H1 (cell line): ENCODE data around the gene MAPRE2. TPM values are rescaled to one million over a fixed set of nuclear protein-coding genes. Genes with fewer than 3 reads are reported as not detected.

Experiments used
- CTCF ChIA-PET: fragments of 300-600 bp; sonication (Branson Sonifier 250); formaldehyde crosslinking; loops from one replicate; lab custom pipeline; 2021; ENCODE audit not compliant: partially characterized antibody; lab: Charles Lee
- POLR2A ChIA-PET: fragments of 300-600 bp; sonication (Branson Sonifier 250); formaldehyde crosslinking; loops from one replicate; lab custom pipeline; 2021; ENCODE audit warnings: inconsistent platforms; ENCODE audit not compliant: partially characterized antibody; lab: Charles Lee
- DNase-seq, 2 experiments: peaks; one replicate each; pipeline versions ENCODE4 v3.0.0 to v3.0.0-alpha.2; 2010 to 2022; ENCODE audit warnings: low spot score in 2 of 2, low read depth in 1 of 2, mixed read lengths in 1 of 2
- FAIRE-seq: peaks from 2 replicates; lab custom pipeline; 2011; peaks lifted over from hg19 to GRCh38; lab: Jason Lieb, UNC
- H2AFZ ChIP-seq: 2 replicates; pipeline ENCODE4 v1.8.1; 2012; ENCODE audit warnings: low read length, inconsistent platforms
- H2AK5ac ChIP-seq: 2 replicates; pipeline ENCODE4 v1.6.1; 2013; ENCODE audit warnings: low read depth, low read length
- H2BK120ac ChIP-seq: replicated peaks from 2 replicates; pipeline ENCODE3; 2013; ENCODE audit warnings: low read depth, low read length, inconsistent platforms
- H2BK12ac ChIP-seq: 2 replicates; pipeline ENCODE4 v1.6.1; 2013; ENCODE audit warnings: low read depth, low read length
- H2BK15ac ChIP-seq: 2 replicates; pipeline ENCODE4 v1.6.1; 2013; ENCODE audit warnings: low read length
- H2BK20ac ChIP-seq: 2 replicates; pipeline ENCODE4 v1.6.1; 2013; ENCODE audit warnings: low read length
- H2BK5ac ChIP-seq: 2 replicates; pipeline ENCODE4 v1.6.1; 2013; ENCODE audit warnings: low read depth, low read length
- H3K14ac ChIP-seq: 2 replicates; pipeline ENCODE4 v1.6.1; 2013; ENCODE audit warnings: inconsistent platforms; ENCODE audit not compliant: insufficient read length
- H3K18ac ChIP-seq: 2 replicates; pipeline ENCODE4 v1.6.1; 2013; ENCODE audit warnings: low read length; ENCODE audit errors: extremely low read depth
- H3K23ac ChIP-seq: 2 replicates; pipeline ENCODE4 v1.6.1; 2013; ENCODE audit warnings: inconsistent platforms; ENCODE audit not compliant: insufficient read length
- H3K23me2 ChIP-seq: 2 replicates; pipeline ENCODE4 v1.6.1; 2013; ENCODE audit warnings: low read depth, low read length
- H3K27ac ChIP-seq: 2 replicates; pipeline ENCODE4 v1.6.1; 2011; ENCODE audit warnings: low read depth, low read length, inconsistent platforms
- H3K27me3 ChIP-seq, 4 experiments: replicated peaks in 1 of 4; 1 replicate in 1 of 4; 2 replicates in 3 of 4; pipeline versions ENCODE4 v1.6.1 to v1.8.1; 2011 to 2013; ENCODE audit warnings: low read length in 3 of 4, mild to moderate bottlenecking in 3 of 4, inconsistent platforms in 2 of 4, mixed read lengths in 2 of 4, moderate library complexity in 1 of 4; ENCODE audit not compliant: control insufficient read depth in 3 of 4, insufficient read depth in 3 of 4; ENCODE audit errors: extremely low read depth in 1 of 4
- H3K36me3 ChIP-seq, 4 experiments: 2 replicates each; pipeline versions ENCODE4 v1.6.1 to v1.8.1; 2011 to 2013; ENCODE audit warnings: mild to moderate bottlenecking in 4 of 4, low read length in 3 of 4, moderate library complexity in 2 of 4, control low read depth in 1 of 4, inconsistent platforms in 1 of 4; ENCODE audit not compliant: insufficient read depth in 4 of 4, control insufficient read depth in 2 of 4
- H3K4ac ChIP-seq: replicated peaks from 2 replicates; pipeline ENCODE3; 2013; ENCODE audit warnings: low read length, low read depth, mixed read lengths, inconsistent platforms; ENCODE audit not compliant: insufficient read length
- H3K4me1 ChIP-seq, 4 experiments: replicated peaks in 1 of 4; 1 replicate in 1 of 4; 2 replicates in 3 of 4; pipeline versions ENCODE4 v1.6.1 to v1.8.1; 2011 to 2013; ENCODE audit warnings: low read length in 3 of 4, inconsistent platforms in 2 of 4, mixed read lengths in 1 of 4; ENCODE audit not compliant: insufficient read depth in 4 of 4, control insufficient read depth in 3 of 4
- H3K4me2 ChIP-seq, 2 experiments: 2 replicates each; pipeline versions ENCODE4 v1.6.1 to v1.8.1; 2011 to 2013; ENCODE audit warnings: low read depth in 2 of 2, low read length in 2 of 2, control low read depth in 1 of 2, inconsistent platforms in 1 of 2, mild to moderate bottlenecking in 1 of 2; ENCODE audit not compliant: insufficient read depth in 1 of 2
- H3K4me3 ChIP-seq, 4 experiments: fragments of 200-600, 300-600 bp in 1 of 4; sonication (generic), shearing (Covaris generic), sonication (Bioruptor Twin) in 1 of 4; 2 replicates each; pipeline versions ENCODE4 v1.5.1 to v1.8.1; 2011 to 2016; ENCODE audit warnings: low read length in 4 of 4, low read depth in 3 of 4, control low read depth in 2 of 4, inconsistent platforms in 2 of 4, mild to moderate bottlenecking in 2 of 4, mixed read lengths in 1 of 4, moderate library complexity in 1 of 4; ENCODE audit not compliant: insufficient read depth in 2 of 4; ENCODE audit errors: extremely low read depth in 1 of 4
- H3K56ac ChIP-seq: replicated peaks from 2 replicates; pipeline ENCODE3; 2013; ENCODE audit warnings: low read depth, mild to moderate bottlenecking, mixed read lengths, low read length, inconsistent platforms; ENCODE audit not compliant: insufficient read length
- H3K79me1 ChIP-seq: 2 replicates; pipeline ENCODE4 v1.6.1; 2013; ENCODE audit warnings: low read depth, low read length, control low read depth
- H3K79me2 ChIP-seq, 2 experiments: 2 replicates each; pipeline versions ENCODE4 v1.6.1 to v1.8.1; 2012 to 2013; ENCODE audit warnings: low read length in 2 of 2, mild to moderate bottlenecking in 2 of 2, inconsistent platforms in 1 of 2; ENCODE audit not compliant: insufficient read depth in 2 of 2, control insufficient read depth in 1 of 2
- H3K9ac ChIP-seq, 4 experiments: replicated peaks in 1 of 4; 1 replicate in 1 of 4; 2 replicates in 3 of 4; pipeline versions ENCODE4 v1.6.1 to v1.8.1; 2011 to 2013; ENCODE audit warnings: low read depth in 3 of 4, low read length in 3 of 4, control low read depth in 2 of 4, mild to moderate bottlenecking in 2 of 4, moderate library complexity in 2 of 4, inconsistent platforms in 1 of 4; ENCODE audit errors: extremely low read depth in 1 of 4
- H3K9me3 ChIP-seq, 2 experiments: 2 replicates each; pipeline versions ENCODE4 v1.6.1 to v1.8.1; 2012 to 2013; ENCODE audit warnings: mild to moderate bottlenecking in 2 of 2, moderate library complexity in 2 of 2, control low read depth in 1 of 2, inconsistent platforms in 1 of 2, low read depth in 1 of 2, low read length in 1 of 2, mixed read lengths in 1 of 2; ENCODE audit not compliant: insufficient read depth in 2 of 2
- H4K20me1 ChIP-seq, 2 experiments: replicated peaks in 1 of 2; 2 replicates each; pipeline versions ENCODE3 to v1.8.1; 2011 to 2013; ENCODE audit warnings: inconsistent platforms in 2 of 2, low read length in 2 of 2, mild to moderate bottlenecking in 1 of 2; ENCODE audit not compliant: insufficient read depth in 2 of 2, control insufficient read depth in 1 of 2
- H4K5ac ChIP-seq: 2 replicates; pipeline ENCODE4 v1.6.1; 2013; ENCODE audit warnings: low read length, low read depth, mixed read lengths, inconsistent platforms; ENCODE audit not compliant: insufficient read length
- H4K8ac ChIP-seq: 2 replicates; pipeline ENCODE4 v1.8.0; 2013; ENCODE audit warnings: mild to moderate bottlenecking, moderate library complexity, low read length, inconsistent platforms; ENCODE audit not compliant: insufficient read depth; ENCODE audit errors: extremely low read depth
- H4K91ac ChIP-seq: replicated peaks from 2 replicates; pipeline ENCODE3; 2013; ENCODE audit warnings: low read length, mixed read lengths, inconsistent platforms; ENCODE audit not compliant: insufficient read length
- ATF3 ChIP-seq: IDR thresholded peaks from 2 replicates; pipeline ENCODE4 v1.6.1; 2011; ENCODE audit warnings: low read depth, mild to moderate bottlenecking, low read length; ENCODE audit not compliant: insufficient read depth
- BACH1 ChIP-seq: IDR thresholded peaks from 2 replicates; pipeline ENCODE4 v1.6.1; 2012; ENCODE audit warnings: low read length, improper control_type of control experiment
- CBX8 ChIP-seq: fragments of 300-800, 300-1000 bp; sonication (generic); IDR thresholded peaks from 2 replicates; pipeline ENCODE4 v1.7.1; 2016; ENCODE audit warnings: low read depth, low read length, borderline replicate concordance
- CHD1 ChIP-seq: IDR thresholded peaks from 2 replicates; pipeline ENCODE4 v1.6.1; 2012; ENCODE audit warnings: low read depth, low read length, improper control_type of control experiment
- CREB1 ChIP-seq: IDR thresholded peaks from 2 replicates; pipeline ENCODE4 v1.6.1; 2012; ENCODE audit warnings: inconsistent platforms
- E2F6 ChIP-seq: IDR thresholded peaks from 2 replicates; pipeline ENCODE4 v1.6.1; 2012; ENCODE audit warnings: inconsistent platforms
- EGR1 ChIP-seq: IDR thresholded peaks from 2 replicates; pipeline ENCODE4 v1.6.1; 2011; ENCODE audit warnings: low read depth, low read length, borderline replicate concordance
- GABPA ChIP-seq: IDR thresholded peaks from 2 replicates; pipeline ENCODE4 v1.6.1; 2011; ENCODE audit warnings: mild to moderate bottlenecking, low read length, moderate library complexity, borderline replicate concordance; ENCODE audit not compliant: insufficient read depth
- HDAC6 ChIP-seq: IDR thresholded peaks from one replicate; pipeline ENCODE4 v1.7.1; 2012; ENCODE audit warnings: low read depth, mild to moderate bottlenecking, inconsistent platforms, low read length, moderate library complexity
- JUN ChIP-seq: IDR thresholded peaks from 2 replicates; pipeline ENCODE4 v1.6.1; 2011; ENCODE audit warnings: low read depth, mild to moderate bottlenecking, improper control_type of control experiment, low read length
- PHF8 ChIP-seq: fragments of 200-600 bp; sonication (generic); conservative IDR thresholded peaks from 2 replicates; pipeline ENCODE4 v1.7.1; 2012; ENCODE audit warnings: low read depth, mild to moderate bottlenecking, inconsistent platforms, low read length, moderate library complexity
- SP4 ChIP-seq: IDR thresholded peaks from 2 replicates; pipeline ENCODE4 v1.6.1; 2012; ENCODE audit warnings: low read length, inconsistent platforms
- SRF ChIP-seq: IDR thresholded peaks from 2 replicates; pipeline ENCODE4 v1.6.1; 2011; ENCODE audit warnings: mild to moderate bottlenecking, low read depth, low read length, moderate library complexity
- TBP ChIP-seq: IDR thresholded peaks from 2 replicates; pipeline ENCODE4 v1.6.1; 2011; ENCODE audit warnings: low read depth, low read length, improper control_type of control experiment
- WGBS, 2 experiments: shearing (Covaris generic) in 1 of 2; methylation state at CpG; one replicate each; pipeline versions ENCODE4 v1.1.6 to v1.1.7; 2013 to 2015; ENCODE audit warnings: low lambda C conversion rate in 2 of 2, mixed read lengths in 2 of 2, inconsistent platforms in 1 of 2, low coverage in 1 of 2, missing lambda C conversion rate in 1 of 2; ENCODE audit not compliant: insufficient replicate concordance in 2 of 2, insufficient coverage in 1 of 2, insufficient read length in 1 of 2; ENCODE audit errors: extremely low coverage in 1 of 2, missing lambda C conversion rate in 1 of 2; 5-methylcytosine and 5-hydroxymethylcytosine counted together
- polyA plus RNA-seq, 7 experiments: library from polyadenylated mRNA; depleted of rRNA in 3 of 7; stranded (reverse) in 5 of 7; unstranded in 2 of 7; fragments of >200 nt in 5 of 7; fragments of 200-250 nt in 2 of 7; gene quantifications; 1 replicate in 5 of 7; 2 replicates in 1 of 7; 4 replicates in 1 of 7; pipeline versions ENCODE4 v1.2.1 to v1.2.3, GENCODE V29; 2011 to 2013; ENCODE audit warnings: missing spikeins in 2 of 7, mixed read lengths in 2 of 7
- total RNA-seq: library from RNA; stranded (reverse); fragmentation: NEBNext Ultra II Directional; extraction: Animal tissue kit (Norgen Biotek cat#: 25700); gene quantifications from 2 replicates; pipeline ENCODE4 v1.2.1, GENCODE V29; 2021

Gene MAPRE2
- total and polyA plus RNA-seq, 2 of the 8 experiments (the other 6 are each of a cell fraction or from before 2014, with no cell fraction given): 32.6 to 33.1 TPM

DNA sequence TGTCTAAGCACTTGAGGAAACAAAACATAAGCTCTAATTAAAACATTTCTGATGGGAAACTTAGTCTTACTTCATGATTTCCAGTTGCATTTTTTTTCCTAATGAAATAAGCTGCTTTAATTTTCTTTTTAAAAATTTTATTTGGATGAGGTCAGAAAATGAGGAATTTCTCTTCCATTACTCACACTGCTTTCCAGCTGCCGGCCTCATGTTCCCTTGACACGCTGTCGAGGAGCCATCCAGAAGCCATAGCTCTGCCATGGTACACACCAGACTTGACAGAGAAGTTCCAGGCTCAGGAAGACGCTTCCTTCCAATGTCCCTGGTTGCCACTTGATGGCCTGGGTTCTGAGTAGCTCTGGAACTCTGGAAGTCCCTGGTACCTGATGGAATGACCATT is 12.1 kb upstream of the MAPRE2 start:
- DNase-seq (no peak), FAIRE-seq (no peak)
- TF ChIP-seq JUN (no peak), TBP (no peak), E2F6 (no peak), SRF (no peak), SP4 (no peak), PHF8 (no peak), CREB1 (no peak), HDAC6 (no peak), GABPA (no peak), EGR1 (no peak), BACH1 (no peak), ATF3 (no peak), CHD1 (no peak), CBX8 (no peak)

More for the DNA sequence above, 12.1 kb upstream of the MAPRE2 start:
- H3K9ac ChIP-seq: no peak overlapping the region
- H2BK20ac ChIP-seq: no peak overlapping the region
- H3K9me3 ChIP-seq: no peaks in the 10 kb centered on the region
- H3K4me3 ChIP-seq: no peak overlapping the region
- no peaks in the 10 kb centered on the region for H4K20me1 ChIP-seq
- peaks cover 0 to 7% (median 0%) of the 10 kb centered on the region in 4 experiments; a peak in 2 of 7 replicates for H3K4me1 ChIP-seq
- H3K27me3 ChIP-seq: no peaks in the 10 kb centered on the region
- no peak overlapping the region for H3K56ac ChIP-seq
- H4K5ac ChIP-seq: no peak overlapping the region
- H2AK5ac ChIP-seq: no peak overlapping the region
- H4K91ac ChIP-seq: no peak overlapping the region
- H2AFZ ChIP-seq: no peak overlapping the region
- ChIA-PET CTCF (interaction anchor here (0.9 to 7.1 kb wide), 8 partner anchors 13 to 187 kb away, joined by 3 to 80 read pairs (median 6); no protein-coding TSS in a partner anchor), POLR2A (interaction anchor here (1.7 kb wide), 1 partner anchor 12 kb away, joined by 6 read pairs; the partner anchor contains the start of gene MAPRE2)
- H2BK12ac ChIP-seq: no peak overlapping the region
- no peak overlapping the region for H3K14ac ChIP-seq
- H3K4ac ChIP-seq: no peak overlapping the region
- H3K23ac ChIP-seq: no peak overlapping the region
- H2BK120ac ChIP-seq: no peak overlapping the region
- WGBS, 2 experiments: 89% methylated on average over 4 of the region's 4 CpGs; no CpG with 5 or more reads in 1 of the 2 experiments
- H2BK15ac ChIP-seq: no peak overlapping the region
- H3K79me2 ChIP-seq: no peaks in the 10 kb centered on the region
- H3K23me2 ChIP-seq: no peaks in the 10 kb centered on the region
- no peak overlapping the region for H4K8ac ChIP-seq
- no peak overlapping the region for H3K18ac ChIP-seq
- no peaks in the 10 kb centered on the region for H3K79me1 ChIP-seq
- H3K36me3 ChIP-seq: no peaks in the 10 kb centered on the region
- no peak overlapping the region for H3K27ac ChIP-seq
- H2BK5ac ChIP-seq: no peak overlapping the region
- H3K4me2 ChIP-seq: no peak overlapping the region
